Uterus (tissue), 4 donors: Measurements from ENCODE around the gene FMNL1. TPM values are rescaled to one million over a fixed set of nuclear protein-coding genes. Genes with fewer than 3 reads are reported as not detected.
"Not testable (repeated sequence)": the region's sequence is repeated elsewhere in the genome, so short reads cannot be mapped to it uniquely, and the experiment has no call there.

ENCODE experiments used
- DNase-seq, 2 donors: peaks; one replicate each; pipeline ENCODE4 v3.0.0-alpha.2; 2019 to 2020
- H3K27ac ChIP-seq, 2 donors: fragments of 200-600 bp; sonication (generic); 1 replicate in 1 of 2; 2 replicates in 1 of 2; pipeline ENCODE4 v1.5.1; 2016 to 2018
- H3K27me3 ChIP-seq, 2 donors: fragments of 200-600 bp; sonication (generic); one replicate each; pipeline ENCODE4 v1.5.1; 2018 to 2019; ENCODE audit warnings: control low read depth in 1 of 2
- H3K36me3 ChIP-seq, 2 donors: fragments of 200-600 bp; sonication (generic); one replicate each; pipeline ENCODE4 v1.5.1; 2019; ENCODE audit warnings: control low read depth in 1 of 2
- H3K4me1 ChIP-seq, 2 donors: fragments of 200-600 bp; sonication (generic); one replicate each; pipeline ENCODE4 v1.5.1; 2018 to 2019; ENCODE audit warnings: control low read depth in 1 of 2
- H3K4me3 ChIP-seq, 2 donors: fragments of 200-600 bp; sonication (generic); 1 replicate in 1 of 2; 2 replicates in 1 of 2; pipeline ENCODE4 v1.5.1; 2018 to 2019; ENCODE audit warnings: mild to moderate bottlenecking in 1 of 2
- H3K9me3 ChIP-seq, 2 donors: fragments of 200-600 bp; sonication (generic); one replicate each; pipeline ENCODE4 v1.5.1; 2019; ENCODE audit warnings: control low read depth in 1 of 2
- POLR2A ChIP-seq, 2 donors: fragments of 450-650 bp; IDR thresholded peaks; one replicate each; pipeline ENCODE4 v1.6.1; 2016; ENCODE audit warnings: antibody characterized with exemption in 2 of 2, mild to moderate bottlenecking in 1 of 2, moderate library complexity in 1 of 2
- intact Hi-C: fragments of 100-400 bp; cut with DNase I; formaldehyde crosslinking; loops from one replicate; pipeline ENCODE4 v1.15.1; 2023; ENCODE audit warnings: low total_unique reads
- total RNA-seq, 4 donors: library from RNA; depleted of rRNA in 3 of 4; stranded (reverse); fragments of >200 nt in 3 of 4; gene quantifications; one replicate each; pipeline versions ENCODE4 v1.1.0 to v1.2.4, GENCODE V29; 2014 to 2023
- TF ChIP-seq, protein P1 (sequence below), 4 experiments: fragments of 200-600 bp in 2 of 4; fragments of 450-650 bp in 2 of 4; sonication (generic) in 2 of 4; IDR thresholded peaks; one replicate each; pipeline ENCODE4 v1.5.1; 2016 to 2019; ENCODE audit warnings: antibody characterized with exemption in 4 of 4, mild to moderate bottlenecking in 2 of 4, moderate library complexity in 1 of 4
- donor health status: DM: yes; HTN: yes; CAD: no.

FMNL1 gene
- total RNA-seq, 4 donors from 2014 or later = 2.6 to 12.3 (median 3.6) TPM

DNA sequence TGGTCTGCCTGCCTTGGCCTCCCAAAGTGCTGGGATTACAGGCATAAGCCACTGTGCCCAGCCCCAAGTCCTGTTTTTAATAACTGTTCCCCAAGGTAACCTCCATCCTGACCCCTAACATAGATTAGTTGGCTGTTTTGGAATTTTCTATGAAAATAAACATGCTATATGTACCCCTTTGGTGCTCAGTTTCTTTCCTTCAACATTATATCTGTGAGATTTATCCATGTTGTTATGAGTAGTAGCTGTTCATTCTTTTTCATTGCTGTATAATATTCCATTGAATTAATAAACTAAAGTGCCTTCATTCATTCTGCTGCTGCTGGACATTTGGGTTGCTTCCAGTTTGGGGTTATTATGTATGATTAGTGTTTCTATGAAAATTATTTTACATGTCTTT, 26.3 kb upstream of the FMNL1 start:
- no peak overlapping the region for H3K4me3 ChIP-seq
- intact Hi-C loops = loop anchor here (5.0 kb wide), 1 partner anchor 58 kb away; the partner anchor contains the start of gene ACBD4
- H3K27me3 ChIP-seq = no peaks in the 10 kb centered on the region
- no peaks in the 10 kb centered on the region for H3K9me3 ChIP-seq
- H3K4me1 ChIP-seq = peaks cover 0 to 4% of the 10 kb centered on the region in 2 donors
- no peak overlapping the region for H3K27ac ChIP-seq
- TF ChIP-seq, protein P1, sequence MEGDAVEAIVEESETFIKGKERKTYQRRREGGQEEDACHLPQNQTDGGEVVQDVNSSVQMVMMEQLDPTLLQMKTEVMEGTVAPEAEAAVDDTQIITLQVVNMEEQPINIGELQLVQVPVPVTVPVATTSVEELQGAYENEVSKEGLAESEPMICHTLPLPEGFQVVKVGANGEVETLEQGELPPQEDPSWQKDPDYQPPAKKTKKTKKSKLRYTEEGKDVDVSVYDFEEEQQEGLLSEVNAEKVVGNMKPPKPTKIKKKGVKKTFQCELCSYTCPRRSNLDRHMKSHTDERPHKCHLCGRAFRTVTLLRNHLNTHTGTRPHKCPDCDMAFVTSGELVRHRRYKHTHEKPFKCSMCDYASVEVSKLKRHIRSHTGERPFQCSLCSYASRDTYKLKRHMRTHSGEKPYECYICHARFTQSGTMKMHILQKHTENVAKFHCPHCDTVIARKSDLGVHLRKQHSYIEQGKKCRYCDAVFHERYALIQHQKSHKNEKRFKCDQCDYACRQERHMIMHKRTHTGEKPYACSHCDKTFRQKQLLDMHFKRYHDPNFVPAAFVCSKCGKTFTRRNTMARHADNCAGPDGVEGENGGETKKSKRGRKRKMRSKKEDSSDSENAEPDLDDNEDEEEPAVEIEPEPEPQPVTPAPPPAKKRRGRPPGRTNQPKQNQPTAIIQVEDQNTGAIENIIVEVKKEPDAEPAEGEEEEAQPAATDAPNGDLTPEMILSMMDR (IDR thresholded peaks at IDR 0.05) = no peak
- TF ChIP-seq POLR2A (IDR thresholded peaks at IDR 0.05) = no peak
- no peaks in the 10 kb centered on the region for H3K36me3 ChIP-seq
- DNase-seq = no peak

DNA sequence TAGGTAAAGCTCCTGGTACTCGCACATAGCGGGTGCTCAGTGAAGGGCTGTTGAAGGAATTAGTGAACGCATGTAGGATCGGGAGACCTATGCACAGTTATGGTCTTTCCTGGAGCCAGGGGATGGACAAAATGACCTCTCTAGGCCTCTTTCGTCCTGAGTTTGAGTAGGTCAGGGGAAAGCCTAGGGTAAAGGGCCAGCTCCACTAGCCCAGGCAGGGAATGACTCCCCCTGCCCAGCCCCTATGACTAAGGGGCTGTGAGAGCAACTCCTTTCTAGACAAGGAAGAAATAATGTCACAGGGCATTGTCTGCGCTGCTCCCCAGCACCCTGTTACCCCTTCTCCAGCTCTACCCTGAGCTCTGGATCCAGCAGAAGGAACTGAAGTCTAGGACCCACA, 24.6 kb upstream of the FMNL1 start:
- H3K4me1 ChIP-seq = peaks cover 0 to 4% of the 10 kb centered on the region in 2 donors
- intact Hi-C loops = loop anchor here (5.0 kb wide), 1 partner anchor 60 kb away; the partner anchor contains the start of gene ACBD4
- H3K36me3 ChIP-seq = no peaks in the 10 kb centered on the region
- peak overlapping the region; percentile 78 to 81 for H3K27ac ChIP-seq
- H3K4me3 ChIP-seq = no peak overlapping the region
- no peak for DNase-seq
- no peaks in the 10 kb centered on the region for H3K27me3 ChIP-seq
- TF ChIP-seq POLR2A (IDR thresholded peaks at IDR 0.05) = no peak
- TF ChIP-seq, protein P1 (IDR thresholded peaks at IDR 0.05) = no peak
- no peaks in the 10 kb centered on the region for H3K9me3 ChIP-seq

DNA sequence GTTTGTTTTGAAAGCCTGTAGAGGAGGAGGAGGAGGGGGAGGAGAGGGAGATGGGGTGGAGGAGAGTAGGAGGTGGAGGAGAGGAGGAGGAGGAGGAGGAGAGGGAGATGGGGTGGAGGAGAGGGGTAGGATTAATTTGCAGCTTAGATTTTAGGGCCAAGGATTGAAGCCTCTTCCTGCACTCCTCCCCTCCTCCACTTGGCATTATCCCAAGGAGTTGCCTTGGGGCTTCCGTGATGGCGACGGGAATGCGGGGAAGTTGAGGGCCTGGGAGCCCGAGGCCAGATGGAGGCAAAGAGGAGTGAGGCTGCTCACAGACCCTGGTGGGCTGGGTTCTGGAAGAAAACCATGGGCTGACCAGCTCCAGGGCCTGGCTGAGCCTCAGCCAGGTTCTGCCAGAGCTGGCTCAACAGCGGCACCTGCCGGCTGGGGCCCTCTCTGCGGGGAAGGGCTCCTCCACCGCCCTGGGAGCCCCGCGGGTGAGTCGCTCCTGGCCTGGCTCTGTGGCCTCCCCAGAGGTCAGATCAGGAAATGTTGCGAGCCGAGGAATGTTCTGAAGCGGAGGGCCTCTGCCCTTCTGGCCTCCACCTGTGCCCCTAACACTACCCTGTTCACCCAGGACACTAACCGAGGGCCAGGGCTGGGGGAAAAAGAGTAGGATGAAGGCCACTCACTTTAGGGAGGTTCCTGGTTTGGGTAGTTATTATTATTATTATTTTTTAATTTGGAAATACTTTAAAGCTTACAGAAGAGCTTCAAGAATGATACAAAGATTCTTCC, 23.9 kb upstream of the FMNL1 start:
- no peaks in the 10 kb centered on the region for H3K27me3 ChIP-seq
- H3K9me3 ChIP-seq = no peaks in the 10 kb centered on the region
- H3K36me3 ChIP-seq = no peaks in the 10 kb centered on the region
- DNase-seq = peak; percentile 89 to 93
- H3K4me3 ChIP-seq = no peak overlapping the region
- H3K27ac ChIP-seq = peak overlapping the region; percentile 78 to 81
- intact Hi-C loops = loop anchor here (5.0 kb wide), 1 partner anchor 60 kb away; the partner anchor contains the start of gene ACBD4
- TF ChIP-seq, protein P1 (IDR thresholded peaks at IDR 0.05) = peak; percentile 99 to 100 (median 99)
- peak in 1 of 2 donors; percentile 28 for TF ChIP-seq POLR2A (IDR thresholded peaks at IDR 0.05)
- H3K4me1 ChIP-seq = peaks cover 0 to 4% of the 10 kb centered on the region in 2 donors

DNA sequence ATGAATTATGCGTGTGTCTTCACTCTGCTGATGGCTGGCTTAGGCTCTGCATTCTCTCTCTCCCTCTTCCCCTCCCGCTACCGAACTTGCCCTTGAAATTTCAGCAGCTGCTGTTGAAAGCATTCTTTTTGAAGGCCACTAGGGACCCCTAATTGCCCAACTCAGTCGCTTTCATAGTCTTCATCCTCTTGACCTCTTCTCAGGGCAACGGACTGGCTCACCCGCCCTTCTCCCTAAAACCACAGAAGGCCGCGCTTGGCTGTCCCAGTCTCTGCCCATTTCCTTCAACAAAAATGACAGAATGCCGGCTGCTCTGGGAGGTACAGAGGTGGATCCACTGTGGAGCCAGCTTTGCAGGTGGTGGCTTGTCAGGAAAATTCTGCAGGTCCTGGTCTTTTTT, 21.0 kb upstream of the FMNL1 start:
- Histone ChIP-seq H3K36me3 (no peaks in the 10 kb centered on the region), H3K27ac (no peak overlapping the region), H3K4me1 (peaks cover 0 to 4% of the 10 kb centered on the region in 2 donors), H3K4me3 (no peak overlapping the region), H3K9me3 (no peaks in the 10 kb centered on the region), H3K27me3 (no peaks in the 10 kb centered on the region)
- intact Hi-C loops = no loop called here
- no peak for DNase-seq
- TF ChIP-seq POLR2A (IDR thresholded peaks at IDR 0.05) = no peak
- TF ChIP-seq, protein P1 (IDR thresholded peaks at IDR 0.05) = no peak

DNA sequence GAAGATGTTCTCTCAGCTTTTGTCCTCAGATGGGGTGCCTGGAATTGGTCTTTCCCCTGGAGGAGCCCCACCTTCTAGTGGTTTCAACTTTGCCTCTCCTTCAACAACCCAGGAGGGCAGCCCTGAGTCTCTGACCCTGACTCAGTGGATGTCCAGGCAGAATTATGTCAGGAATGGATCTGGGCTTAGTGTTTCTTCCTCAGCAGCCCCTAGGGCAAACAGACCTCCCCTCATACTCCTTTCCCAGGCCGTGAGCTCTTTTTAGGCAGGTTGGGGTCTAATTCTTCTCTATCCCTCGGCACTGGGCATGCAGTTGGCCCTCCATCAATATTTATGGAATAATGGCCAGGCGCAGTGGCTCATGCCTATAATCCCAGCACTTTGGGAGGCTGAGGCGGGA, 20.2 kb upstream of the FMNL1 start:
- TF ChIP-seq, protein P1 (IDR thresholded peaks at IDR 0.05) = no peak
- TF ChIP-seq POLR2A (IDR thresholded peaks at IDR 0.05) = no peak
- Histone ChIP-seq H3K4me3 (no peak overlapping the region), H3K27me3 (no peaks in the 10 kb centered on the region), H3K4me1 (peaks cover 0 to 4% of the 10 kb centered on the region in 2 donors), H3K36me3 (no peaks in the 10 kb centered on the region), H3K27ac (no peak overlapping the region), H3K9me3 (no peaks in the 10 kb centered on the region)
- intact Hi-C loops = no loop called here
- no peak for DNase-seq

DNA sequence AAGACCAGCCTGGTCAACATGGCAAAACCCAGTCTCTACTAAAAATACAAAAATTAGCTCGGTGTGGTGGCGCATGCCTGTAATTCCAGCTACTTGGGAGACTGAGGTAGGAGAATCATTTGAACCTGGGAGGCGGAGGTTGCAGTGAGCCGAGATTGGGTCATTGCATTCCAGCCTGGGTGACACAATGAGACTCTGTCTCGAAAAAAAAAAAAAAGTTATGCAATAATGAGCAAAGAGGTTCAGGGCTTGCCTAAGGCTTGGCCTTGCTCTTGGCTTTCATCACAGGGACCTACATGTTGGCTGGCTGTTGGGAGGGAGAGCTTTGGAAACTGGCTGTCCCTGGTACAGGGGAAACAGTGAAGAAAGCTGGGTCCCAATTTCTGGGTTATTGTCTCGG, 19.8 kb upstream of the FMNL1 start:
- H3K4me1 ChIP-seq, H3K4me3 ChIP-seq, H3K27me3 ChIP-seq, H3K36me3 ChIP-seq, H3K27ac ChIP-seq, intact Hi-C loops, H3K9me3 ChIP-seq: not testable (repeated sequence)
- peak in 1 of 2 donors; percentile 33 for DNase-seq
